Natural killer cell treated with Interleukin-12 subunit alpha and Interleukin-12 subunit beta and Interleukin-15 and Interleukin-18, amount 100 ng/mL, for 72 hours (primary cell): ENCODE measurements around the gene PTPN1. TPM values are rescaled to one million over a fixed set of nuclear protein-coding genes. Genes with fewer than 3 reads are reported as not detected.
A peak's percentile ranks its signal among the peaks of the same experiment; 100 is the strongest.
"Not testable (repeated sequence)": the region's sequence is repeated elsewhere in the genome, so short reads cannot be mapped to it uniquely, and the experiment has no call there.

Experiments
- ATAC-seq, 2 donors: fragments of 150-1000 bp; cut with Tn5 transposase in 1 of 2; sonication (Bioruptor Pico), chemical (Tn5 transposase) in 1 of 2; 2 replicates each; pipeline ENCODE4 v1.10.0; 2021
- DNase-seq: peaks from one replicate; pipeline ENCODE4 v3.0.0; 2022; ENCODE audit warnings: low spot score
- H3K27ac Mint-ChIP-seq, 2 donors: 1 replicate in 1 of 2; 2 replicates in 1 of 2; pipeline ENCODE4 v1.8.0; 2022; ENCODE audit warnings: mixed read lengths in 2 of 2, mild to moderate bottlenecking in 1 of 2, moderate library complexity in 1 of 2
- H3K27me3 Mint-ChIP-seq, 2 donors: 1 replicate in 1 of 2; 2 replicates in 1 of 2; pipeline ENCODE4 v1.8.0; 2022; ENCODE audit warnings: mixed read lengths in 2 of 2
- H3K36me3 Mint-ChIP-seq: one replicate; pipeline ENCODE4 v1.8.0; 2022; ENCODE audit warnings: mixed read lengths
- H3K4me1 Mint-ChIP-seq, 2 donors: 1 replicate in 1 of 2; 2 replicates in 1 of 2; pipeline ENCODE4 v1.8.0; 2022; ENCODE audit warnings: low read depth in 2 of 2, mixed read lengths in 2 of 2, mild to moderate bottlenecking in 1 of 2
- H3K4me3 Mint-ChIP-seq: one replicate; pipeline ENCODE4 v1.8.0; 2022; ENCODE audit warnings: mixed read lengths
- H3K9me3 Mint-ChIP-seq: 2 replicates; pipeline ENCODE4 v1.8.0; 2022; ENCODE audit warnings: mixed read lengths
- total RNA-seq, 2 donors: library from RNA; stranded (reverse); gene quantifications; one replicate each; pipeline ENCODE4 v1.2.3, GENCODE V29; 2022

The PTPN1 gene
- total RNA-seq, 2 donors from 2014 or later, result 74.3 to 105 TPM

- H3K4me3 Mint-ChIP-seq, result no peak overlapping the region
- no peaks in the 10 kb centered on the region for H3K36me3 Mint-ChIP-seq
- peaks cover 3 to 8% of the 10 kb centered on the region in 2 donors for H3K27me3 Mint-ChIP-seq
- no peaks in the 10 kb centered on the region for H3K9me3 Mint-ChIP-seq
- H3K4me1 Mint-ChIP-seq, result no peaks in the 10 kb centered on the region
- peak in 1 of 2 donors; percentile 20 for ATAC-seq
- DNase-seq, result no peak
- H3K27ac Mint-ChIP-seq, result no peak overlapping the region
Measured at GRCh38 chr20:50597406-50597969, 87.3 kb downstream of the PTPN1 start.

- no peak overlapping the region for H3K4me3 Mint-ChIP-seq
- H3K36me3 Mint-ChIP-seq, result no peaks in the 10 kb centered on the region
- no peak overlapping the region for H3K27ac Mint-ChIP-seq
- H3K27me3 Mint-ChIP-seq, result peaks cover 3 to 8% of the 10 kb centered on the region in 2 donors
- H3K9me3 Mint-ChIP-seq, result no peaks in the 10 kb centered on the region
- peaks cover 0 to 4% of the 10 kb centered on the region in 2 donors for H3K4me1 Mint-ChIP-seq
- no peak for DNase-seq
- ATAC-seq, result no peak
Measured at GRCh38 chr20:50598074-50598473, 87.9 kb downstream of the PTPN1 start.

GRCh38 chr20:50598768-50599167, 88.6 kb downstream of the PTPN1 start:
- not testable (repeated sequence) for H3K36me3 Mint-ChIP-seq, ATAC-seq, H3K9me3 Mint-ChIP-seq, H3K27ac Mint-ChIP-seq, H3K4me3 Mint-ChIP-seq, DNase-seq, H3K27me3 Mint-ChIP-seq, H3K4me1 Mint-ChIP-seq

- DNase-seq, result no peak
- ATAC-seq, result no peak
- H3K27ac Mint-ChIP-seq, result no peak overlapping the region
- no peaks in the 10 kb centered on the region for H3K9me3 Mint-ChIP-seq
- no peaks in the 10 kb centered on the region for H3K36me3 Mint-ChIP-seq
- H3K4me3 Mint-ChIP-seq, result no peak overlapping the region
- peaks cover 3 to 8% of the 10 kb centered on the region in 2 donors for H3K27me3 Mint-ChIP-seq
- H3K4me1 Mint-ChIP-seq, result peaks cover 0 to 5% of the 10 kb centered on the region in 2 donors
Measured at GRCh38 chr20:50600281-50600895, 90.2 kb downstream of the PTPN1 start.

GRCh38 chr20:50601511-50602431, 91.6 kb downstream of the PTPN1 start:
- Mint-ChIP-seq H3K27ac (no peak overlapping the region), H3K27me3 (peaks cover 3 to 8% of the 10 kb centered on the region in 2 donors), H3K4me1 (peaks cover 0 to 5% of the 10 kb centered on the region in 2 donors), H3K36me3 (no peaks in the 10 kb centered on the region), H3K4me3 (no peak overlapping the region), H3K9me3 (no peaks in the 10 kb centered on the region)
- no peak for DNase-seq
- ATAC-seq, result peak; percentile 8 to 20

- Mint-ChIP-seq H3K27me3 (peaks cover 3 to 8% of the 10 kb centered on the region in 2 donors), H3K9me3 (no peaks in the 10 kb centered on the region), H3K27ac (no peak overlapping the region), H3K4me1 (peaks cover 0 to 5% of the 10 kb centered on the region in 2 donors), H3K4me3 (no peak overlapping the region), H3K36me3 (no peaks in the 10 kb centered on the region)
- DNase-seq (no peak), ATAC-seq (peak; percentile 29 to 39)
Measured at GRCh38 chr20:50602432-50603088, 92.4 kb downstream of the PTPN1 start.

GRCh38 chr20:50604451-50604850, 94.3 kb downstream of the PTPN1 start:
- no peak overlapping the region for H3K27ac Mint-ChIP-seq

GRCh38 chr20:50605136-50605535, 95.0 kb downstream of the PTPN1 start:
- Mint-ChIP-seq H3K27me3 (peaks cover 3 to 7% of the 10 kb centered on the region in 2 donors), H3K27ac (no peak overlapping the region), H3K9me3 (no peaks in the 10 kb centered on the region), H3K4me3 (no peak overlapping the region), H3K4me1 (peaks cover 0 to 5% of the 10 kb centered on the region in 2 donors), H3K36me3 (no peaks in the 10 kb centered on the region)
- no peak for ATAC-seq
- no peak for DNase-seq

More at GRCh38 chr20:50604451-50604850, 94.3 kb downstream of the PTPN1 start:
- DNase-seq (no peak), ATAC-seq (no peak)
- Mint-ChIP-seq H3K4me3 (no peak overlapping the region), H3K4me1 (peaks cover 0 to 5% of the 10 kb centered on the region in 2 donors), H3K36me3 (no peaks in the 10 kb centered on the region), H3K9me3 (no peaks in the 10 kb centered on the region), H3K27me3 (peaks cover 3 to 8% of the 10 kb centered on the region in 2 donors)

GRCh38 chr20:50607436-50607835, 97.3 kb downstream of the PTPN1 start:
- no peak for DNase-seq
- H3K36me3 Mint-ChIP-seq, result no peaks in the 10 kb centered on the region
- no peak overlapping the region for H3K27ac Mint-ChIP-seq
- H3K4me3 Mint-ChIP-seq, result no peak overlapping the region
- no peaks in the 10 kb centered on the region for H3K27me3 Mint-ChIP-seq
- ATAC-seq, result peak in 1 of 2 donors; percentile 20
- peaks cover 0 to 5% of the 10 kb centered on the region in 2 donors for H3K4me1 Mint-ChIP-seq
- no peaks in the 10 kb centered on the region for H3K9me3 Mint-ChIP-seq

GRCh38 chr20:50607850-50608749, 97.9 kb downstream of the PTPN1 start:
- Mint-ChIP-seq H3K27ac (no peak overlapping the region), H3K36me3 (no peaks in the 10 kb centered on the region), H3K4me3 (no peak overlapping the region), H3K27me3 (no peaks in the 10 kb centered on the region), H3K4me1 (peaks cover 0 to under 1% of the 10 kb centered on the region in 2 donors), H3K9me3 (no peaks in the 10 kb centered on the region)
- ATAC-seq, result no peak
- no peak for DNase-seq

GRCh38 chr20:50608750-50609104, 98.5 kb downstream of the PTPN1 start:
- Mint-ChIP-seq H3K4me1 (no peaks in the 10 kb centered on the region), H3K27me3 (no peaks in the 10 kb centered on the region), H3K9me3 (no peaks in the 10 kb centered on the region), H3K4me3 (no peak overlapping the region), H3K36me3 (no peaks in the 10 kb centered on the region), H3K27ac (no peak overlapping the region)
- ATAC-seq, result no peak
- no peak for DNase-seq

GRCh38 chr20:50609438-50609989, 99.3 kb downstream of the PTPN1 start:
- no peaks in the 10 kb centered on the region for H3K36me3 Mint-ChIP-seq
- ATAC-seq (peak in 1 of 2 donors; percentile 11), DNase-seq (no peak)
- no peaks in the 10 kb centered on the region for H3K4me1 Mint-ChIP-seq
- no peak overlapping the region for H3K4me3 Mint-ChIP-seq
- H3K9me3 Mint-ChIP-seq, result no peaks in the 10 kb centered on the region
- H3K27me3 Mint-ChIP-seq, result no peaks in the 10 kb centered on the region
- no peak overlapping the region for H3K27ac Mint-ChIP-seq
